KBM-7 (cell line): ENCODE measurements around the gene DSP.

Experiments
- DNase-seq: peaks from one replicate; pipeline ENCODE4 v3.0.0-alpha.2; 2015
- in situ Hi-C: fragments of 300-500 bp; cut with MboI; formaldehyde crosslinking; loops from 2 replicates; pipeline ENCODE4 v1.14.3; 2020; ENCODE audit warnings: low sequenced_read_pairs, low pct_unique_long_range_greater_than_20kb, mixed read lengths

The DSP gene

GRCh38 chr6:7588506-7588905 lies 47.0 kb downstream of the DSP start:
- in situ Hi-C loops, result no loop called here

GRCh38 chr6:7589221-7589620 lies 47.8 kb downstream of the DSP start:
- in situ Hi-C loops, result no loop called here
- no peak for DNase-seq

More at GRCh38 chr6:7588506-7588905, 47.0 kb downstream of the DSP start:
- peak; percentile 11 for DNase-seq

- peak; percentile 94 for DNase-seq
- in situ Hi-C loops, result no loop called here
Measured at GRCh38 chr6:7589949-7590917, 48.8 kb downstream of the DSP start, which contains the start of gene SNRNP48. TSS of gene SNRNP48 (plus strand) at chr6:7590198. CDS start at chr6:7590258, 60 bp downstream.

GRCh38 chr6:7590918-7591302 lies 49.4 kb downstream of the DSP start:
- in situ Hi-C loops, result no loop called here
- DNase-seq, result peak; percentile 11

- no peak for DNase-seq
- in situ Hi-C loops, result no loop called here
Measured at GRCh38 chr6:7591770-7592169, 50.3 kb downstream of the DSP start.

GRCh38 chr6:7593229-7593628 lies 51.8 kb downstream of the DSP start:
- in situ Hi-C loops, result no loop called here
- DNase-seq, result no peak

GRCh38 chr6:7594579-7595125 lies 53.2 kb downstream of the DSP start:
- no peak for DNase-seq
- in situ Hi-C loops, result no loop called here

GRCh38 chr6:7604003-7604402 lies 62.5 kb downstream of the DSP start:
- in situ Hi-C loops, result loop anchor here (25.0 kb wide), 1 partner anchor 342 kb away; no protein-coding TSS in a partner anchor

GRCh38 chr6:7604506-7604905 lies 63.0 kb downstream of the DSP start:
- in situ Hi-C loops, result loop anchor here (25.0 kb wide), 1 partner anchor 342 kb away; no protein-coding TSS in a partner anchor
- no peak for DNase-seq

More at GRCh38 chr6:7604003-7604402, 62.5 kb downstream of the DSP start:
- no peak for DNase-seq

- in situ Hi-C loops, result loop anchor here (25.0 kb wide), 1 partner anchor 353 kb away; no protein-coding TSS in a partner anchor
- DNase-seq, result peak; percentile 77
Measured at GRCh38 chr6:7615611-7616383, 74.3 kb downstream of the DSP start.

- in situ Hi-C loops, result loop anchor here (25.0 kb wide), 1 partner anchor 356 kb away; no protein-coding TSS in a partner anchor
- DNase-seq, result peak; percentile 82
Measured at GRCh38 chr6:7617801-7618764, 76.6 kb downstream of the DSP start.

GRCh38 chr6:7621761-7622160 lies 80.3 kb downstream of the DSP start:
- in situ Hi-C loops, result loop anchor here (25.0 kb wide), 1 partner anchor 359 kb away; no protein-coding TSS in a partner anchor
- DNase-seq, result no peak

- DNase-seq, result peak; percentile 71
- in situ Hi-C loops, result loop anchor here (25.0 kb wide), 1 partner anchor 363 kb away; no protein-coding TSS in a partner anchor
Measured at GRCh38 chr6:7624796-7625710, 83.6 kb downstream of the DSP start.

- in situ Hi-C loops, result no loop called here
- no peak for DNase-seq
Measured at GRCh38 chr6:7628479-7628878, 87.0 kb downstream of the DSP start.

- in situ Hi-C loops, result no loop called here
- no peak for DNase-seq
Measured at GRCh38 chr6:7628909-7629308, 87.4 kb downstream of the DSP start.

- in situ Hi-C loops, result no loop called here
- DNase-seq, result no peak
Measured at GRCh38 chr6:7629321-7629720, 87.8 kb downstream of the DSP start.

- DNase-seq, result no peak
- in situ Hi-C loops, result no loop called here
Measured at GRCh38 chr6:7630792-7631191, 89.3 kb downstream of the DSP start.
